ENCODE results near the gene MAN1C1.

DNA sequence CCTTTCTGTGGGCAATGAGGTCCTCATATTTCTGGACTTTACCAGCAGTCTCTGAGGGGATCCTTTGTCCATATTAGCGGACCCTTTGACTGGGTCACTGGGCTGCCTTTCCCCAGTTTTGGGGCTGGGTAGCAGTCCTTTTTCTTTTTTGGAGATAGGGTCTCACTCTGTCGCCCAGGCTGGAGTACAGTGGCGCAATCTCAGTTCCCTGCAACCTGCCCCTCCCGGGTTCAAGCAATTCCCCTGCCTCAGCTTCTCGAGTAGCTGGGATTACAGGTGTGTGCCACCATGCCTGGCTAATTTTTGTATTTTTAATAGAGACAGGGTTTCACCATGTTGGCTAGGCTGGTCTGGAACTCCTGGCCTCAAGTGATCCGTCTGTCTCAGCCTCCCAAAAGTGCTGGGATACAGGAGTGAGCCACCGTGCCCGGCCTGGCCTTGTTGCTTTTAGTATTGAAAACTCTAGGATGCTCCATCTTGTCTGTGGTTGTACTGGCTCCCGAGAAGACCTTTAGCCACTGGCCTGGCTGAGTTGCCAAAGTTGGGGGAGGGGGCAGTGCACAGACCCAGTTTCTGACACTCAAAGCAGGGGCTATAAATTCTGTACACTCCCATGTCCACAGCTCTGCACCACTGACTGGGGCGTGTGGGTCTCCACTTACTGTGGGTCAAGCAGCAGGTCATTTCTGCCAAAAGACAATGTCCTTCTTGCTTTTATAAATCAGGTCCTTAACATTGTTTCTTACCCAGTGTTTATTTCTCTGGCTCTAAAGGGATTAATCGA lies 33.1 kb downstream of the MAN1C1 start:
- TF ChIP-seq, protein P1, sequence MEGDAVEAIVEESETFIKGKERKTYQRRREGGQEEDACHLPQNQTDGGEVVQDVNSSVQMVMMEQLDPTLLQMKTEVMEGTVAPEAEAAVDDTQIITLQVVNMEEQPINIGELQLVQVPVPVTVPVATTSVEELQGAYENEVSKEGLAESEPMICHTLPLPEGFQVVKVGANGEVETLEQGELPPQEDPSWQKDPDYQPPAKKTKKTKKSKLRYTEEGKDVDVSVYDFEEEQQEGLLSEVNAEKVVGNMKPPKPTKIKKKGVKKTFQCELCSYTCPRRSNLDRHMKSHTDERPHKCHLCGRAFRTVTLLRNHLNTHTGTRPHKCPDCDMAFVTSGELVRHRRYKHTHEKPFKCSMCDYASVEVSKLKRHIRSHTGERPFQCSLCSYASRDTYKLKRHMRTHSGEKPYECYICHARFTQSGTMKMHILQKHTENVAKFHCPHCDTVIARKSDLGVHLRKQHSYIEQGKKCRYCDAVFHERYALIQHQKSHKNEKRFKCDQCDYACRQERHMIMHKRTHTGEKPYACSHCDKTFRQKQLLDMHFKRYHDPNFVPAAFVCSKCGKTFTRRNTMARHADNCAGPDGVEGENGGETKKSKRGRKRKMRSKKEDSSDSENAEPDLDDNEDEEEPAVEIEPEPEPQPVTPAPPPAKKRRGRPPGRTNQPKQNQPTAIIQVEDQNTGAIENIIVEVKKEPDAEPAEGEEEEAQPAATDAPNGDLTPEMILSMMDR (IDR thresholded peaks at IDR 0.05; ENCODE audit: insufficient read depth, low read length, poor library complexity, severe bottlenecking), result no peak
- no peak for TF ChIP-seq EZH2phosphoT487 (conservative IDR thresholded peaks at IDR 0.05; ENCODE audit: low read length)
